ENCODE data around the gene KCTD7.
"Not testable (repeated sequence)": the region's sequence is repeated elsewhere in the genome, so short reads cannot be mapped to it uniquely, and the experiment has no call there.

KCTD7 gene

GRCh38 chr7:66629222-66630062, 761 bp downstream of the KCTD7 start:
- Histone ChIP-seq H3K4me3 (ENCODE audit: low read depth, low read length) (peak overlapping the region; percentile 57), H3K9me3 (ENCODE audit: control insufficient read depth, low read length) (no peaks in the 10 kb centered on the region), H3K27ac (peak overlapping the region; percentile 84), H3K36me3 (ENCODE audit: control insufficient read depth, insufficient read depth, low read length) (no peaks in the 10 kb centered on the region), H2AFZ (peak overlapping the region; percentile 91), H3K4me2 (ENCODE audit: low read length) (peak overlapping the region; percentile 47), H3K27me3 (ENCODE audit: control insufficient read depth, insufficient read depth, low read length) (no peaks in the 10 kb centered on the region), H3K9ac (no peak overlapping the region), H3K79me2 (peaks cover 4% of the 10 kb centered on the region), H3K4me1 (peaks cover 3% of the 10 kb centered on the region)
- no peak for TF ChIP-seq CTCF (IDR thresholded peaks at IDR 0.05)

- Histone ChIP-seq H3K4me1 (peaks cover 3% of the 10 kb centered on the region), H3K36me3 (ENCODE audit: control insufficient read depth, insufficient read depth, low read length) (no peaks in the 10 kb centered on the region)
Observed at GRCh38 chr7:66630531-66630930, 1.9 kb downstream of the KCTD7 start.

GRCh38 chr7:66631471-66631870, 2.8 kb downstream of the KCTD7 start:
- Histone ChIP-seq H3K27ac (no peak overlapping the region), H3K79me2 (peaks cover 4% of the 10 kb centered on the region), H3K4me2 (ENCODE audit: low read length) (no peak overlapping the region), H2AFZ (no peak overlapping the region), H3K27me3 (ENCODE audit: control insufficient read depth, insufficient read depth, low read length) (no peaks in the 10 kb centered on the region), H3K36me3 (ENCODE audit: control insufficient read depth, insufficient read depth, low read length) (no peaks in the 10 kb centered on the region), H3K9ac (no peak overlapping the region), H3K4me3 (ENCODE audit: low read depth, low read length) (no peak overlapping the region), H3K9me3 (ENCODE audit: control insufficient read depth, low read length) (no peaks in the 10 kb centered on the region), H3K4me1 (peaks cover 3% of the 10 kb centered on the region)
- TF ChIP-seq CTCF (IDR thresholded peaks at IDR 0.05): no peak

More at GRCh38 chr7:66630531-66630930, 1.9 kb downstream of the KCTD7 start:
- Histone ChIP-seq H3K9ac (no peak overlapping the region), H3K27me3 (ENCODE audit: control insufficient read depth, insufficient read depth, low read length) (no peaks in the 10 kb centered on the region), H3K9me3 (ENCODE audit: control insufficient read depth, low read length) (no peaks in the 10 kb centered on the region), H3K27ac (no peak overlapping the region), H3K4me3 (ENCODE audit: low read depth, low read length) (no peak overlapping the region), H3K79me2 (peaks cover 4% of the 10 kb centered on the region), H2AFZ (no peak overlapping the region), H3K4me2 (ENCODE audit: low read length) (no peak overlapping the region)
- no peak for TF ChIP-seq CTCF (IDR thresholded peaks at IDR 0.05)

GRCh38 chr7:66634816-66635215, 6.1 kb downstream of the KCTD7 start:
- Histone ChIP-seq H3K79me2 (peaks cover 4% of the 10 kb centered on the region), H3K4me2 (ENCODE audit: low read length) (no peak overlapping the region), H3K4me1 (no peaks in the 10 kb centered on the region), H3K27ac (no peak overlapping the region), H3K9ac (no peak overlapping the region), H2AFZ (no peak overlapping the region), H3K27me3 (ENCODE audit: control insufficient read depth, insufficient read depth, low read length) (no peaks in the 10 kb centered on the region), H3K9me3 (ENCODE audit: control insufficient read depth, low read length) (no peaks in the 10 kb centered on the region), H3K36me3 (ENCODE audit: control insufficient read depth, insufficient read depth, low read length) (no peaks in the 10 kb centered on the region), H3K4me3 (ENCODE audit: low read depth, low read length) (no peak overlapping the region)
- no peak for TF ChIP-seq CTCF (IDR thresholded peaks at IDR 0.05)

GRCh38 chr7:66635322-66635981, 6.8 kb downstream of the KCTD7 start:
- not testable (repeated sequence) for H3K4me2 ChIP-seq (ENCODE audit: low read length); H3K27me3 ChIP-seq (ENCODE audit: control insufficient read depth, insufficient read depth, low read length); H3K9ac ChIP-seq; H3K27ac ChIP-seq; H3K79me2 ChIP-seq; H3K9me3 ChIP-seq (ENCODE audit: control insufficient read depth, low read length); H3K4me1 ChIP-seq; H2AFZ ChIP-seq; H3K4me3 ChIP-seq (ENCODE audit: low read depth, low read length); H3K36me3 ChIP-seq (ENCODE audit: control insufficient read depth, insufficient read depth, low read length)

- not testable (repeated sequence) for H3K4me3 ChIP-seq (ENCODE audit: low read depth, low read length); H3K9me3 ChIP-seq (ENCODE audit: control insufficient read depth, low read length); H3K79me2 ChIP-seq; H2AFZ ChIP-seq; H3K27ac ChIP-seq; H3K36me3 ChIP-seq (ENCODE audit: control insufficient read depth, insufficient read depth, low read length); H3K9ac ChIP-seq; H3K27me3 ChIP-seq (ENCODE audit: control insufficient read depth, insufficient read depth, low read length); H3K4me2 ChIP-seq (ENCODE audit: low read length); H3K4me1 ChIP-seq
Observed at GRCh38 chr7:66635982-66636546, 7.4 kb downstream of the KCTD7 start.

All from parathyroid adenoma (tissue), 2 donors.